Upper lobe of left lung (tissue), 4 donors: ENCODE measurements around the gene SUPT3H.

Source experiments
- EP300 ChIP-seq, 4 donors: sonication (generic); formaldehyde crosslinking; IDR thresholded peaks; one replicate each; pipeline ENCODE4 v1.5.1; 2017; ENCODE audit warnings: antibody characterized with exemption in 4 of 4, control low read depth in 2 of 4
- POLR2A ChIP-seq, 4 donors: fragments of 450-650 bp; IDR thresholded peaks; one replicate each; pipeline ENCODE4 v1.5.1; 2016 to 2017; ENCODE audit warnings: antibody characterized with exemption in 4 of 4, mild to moderate bottlenecking in 2 of 4
- POLR2AphosphoS5 ChIP-seq, 2 donors: sonication (generic); formaldehyde crosslinking; IDR thresholded peaks; one replicate each; pipeline ENCODE4 v1.5.1; 2017; ENCODE audit warnings: antibody characterized with exemption in 2 of 2
- TF ChIP-seq, protein P1 (sequence below), 6 experiments: fragments of 450-650 bp in 4 of 6; fragments of 200-600 bp in 2 of 6; sonication (generic) in 2 of 6; IDR thresholded peaks; one replicate each; pipeline ENCODE4 v1.5.1; 2016 to 2019; ENCODE audit warnings: antibody characterized with exemption in 6 of 6

DNA sequence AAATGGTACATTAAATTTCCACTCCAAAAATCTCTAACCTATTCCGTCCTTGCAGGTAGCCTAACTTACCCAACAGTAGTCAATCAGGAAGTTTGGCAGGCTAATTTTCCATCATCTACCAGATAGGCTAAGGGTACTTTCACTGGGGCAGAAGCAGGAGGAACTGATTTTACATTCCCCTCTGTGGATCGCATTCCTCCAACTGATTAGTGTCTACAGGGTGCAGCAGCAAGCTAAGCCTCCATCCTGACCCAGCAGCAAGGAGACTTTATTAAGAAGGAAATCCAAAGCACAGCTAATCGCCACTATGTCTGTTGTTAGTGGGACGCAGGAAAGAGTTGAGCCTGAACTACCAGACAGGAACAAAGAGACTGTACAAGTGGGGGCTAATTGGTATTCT is 192.8 kb downstream of the SUPT3H start:
- no peak for TF ChIP-seq EP300 (IDR thresholded peaks at IDR 0.05)
- TF ChIP-seq, protein P1, sequence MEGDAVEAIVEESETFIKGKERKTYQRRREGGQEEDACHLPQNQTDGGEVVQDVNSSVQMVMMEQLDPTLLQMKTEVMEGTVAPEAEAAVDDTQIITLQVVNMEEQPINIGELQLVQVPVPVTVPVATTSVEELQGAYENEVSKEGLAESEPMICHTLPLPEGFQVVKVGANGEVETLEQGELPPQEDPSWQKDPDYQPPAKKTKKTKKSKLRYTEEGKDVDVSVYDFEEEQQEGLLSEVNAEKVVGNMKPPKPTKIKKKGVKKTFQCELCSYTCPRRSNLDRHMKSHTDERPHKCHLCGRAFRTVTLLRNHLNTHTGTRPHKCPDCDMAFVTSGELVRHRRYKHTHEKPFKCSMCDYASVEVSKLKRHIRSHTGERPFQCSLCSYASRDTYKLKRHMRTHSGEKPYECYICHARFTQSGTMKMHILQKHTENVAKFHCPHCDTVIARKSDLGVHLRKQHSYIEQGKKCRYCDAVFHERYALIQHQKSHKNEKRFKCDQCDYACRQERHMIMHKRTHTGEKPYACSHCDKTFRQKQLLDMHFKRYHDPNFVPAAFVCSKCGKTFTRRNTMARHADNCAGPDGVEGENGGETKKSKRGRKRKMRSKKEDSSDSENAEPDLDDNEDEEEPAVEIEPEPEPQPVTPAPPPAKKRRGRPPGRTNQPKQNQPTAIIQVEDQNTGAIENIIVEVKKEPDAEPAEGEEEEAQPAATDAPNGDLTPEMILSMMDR (IDR thresholded peaks at IDR 0.05): no peak
- TF ChIP-seq POLR2AphosphoS5 (IDR thresholded peaks at IDR 0.05): no peak
- no peak for TF ChIP-seq POLR2A (IDR thresholded peaks at IDR 0.05)
